Measurements from ENCODE around the gene SLC6A19.

- TF ChIP-seq EZH2 (IDR thresholded peaks at IDR 0.05; ENCODE audit: borderline replicate concordance, insufficient read depth, low read depth, low read length, poor library complexity, severe bottlenecking) (no peak), CTCF (IDR thresholded peaks at IDR 0.05) (no peak)
Observed at GRCh38 chr5:1163879-1164278, 37.5 kb upstream of the SLC6A19 start.

Data from B cell (primary cell).